H9 (cell line): ENCODE data around the gene UBIAD1. TPM values are rescaled to one million over a fixed set of nuclear protein-coding genes. Genes with fewer than 3 reads are reported as not detected.

Source experiments
- DNase-seq: peaks from one replicate; pipeline ENCODE4 v3.0.0-alpha.2; 2017
- H2AFZ ChIP-seq: one replicate; pipeline ENCODE4 v1.6.1; 2013; ENCODE audit warnings: mild to moderate bottlenecking, low read length, control low read depth, moderate library complexity
- H2AK5ac ChIP-seq: 2 replicates; pipeline ENCODE4 v1.6.1; 2013; ENCODE audit warnings: low read length, control low read depth, mixed read lengths; ENCODE audit not compliant: insufficient read length
- H2BK120ac ChIP-seq: one replicate; pipeline ENCODE4 v1.6.1; 2013; ENCODE audit warnings: low read depth, mild to moderate bottlenecking, low read length, control low read depth, inconsistent platforms; ENCODE audit not compliant: poor library complexity, severe bottlenecking
- H2BK12ac ChIP-seq: 2 replicates; pipeline ENCODE4 v1.6.1; 2013; ENCODE audit warnings: low read length, control low read depth, mixed read lengths, low read depth; ENCODE audit not compliant: insufficient read length
- H2BK15ac ChIP-seq: 2 replicates; pipeline ENCODE4 v1.6.1; 2013; ENCODE audit warnings: low read depth, low read length, control low read depth
- H2BK20ac ChIP-seq: one replicate; pipeline ENCODE4 v1.6.1; 2013; ENCODE audit warnings: low read depth, mild to moderate bottlenecking, low read length, control low read depth, inconsistent platforms; ENCODE audit not compliant: poor library complexity, severe bottlenecking
- H2BK5ac ChIP-seq: 2 replicates; pipeline ENCODE4 v1.6.1; 2013; ENCODE audit warnings: low read length, control low read depth, mixed read lengths; ENCODE audit not compliant: insufficient read length
- H3K14ac ChIP-seq: 2 replicates; pipeline ENCODE4 v1.6.1; 2013; ENCODE audit warnings: low read length, control low read depth; ENCODE audit not compliant: insufficient read depth
- H3K18ac ChIP-seq: 2 replicates; pipeline ENCODE4 v1.6.1; 2013; ENCODE audit warnings: low read depth, mild to moderate bottlenecking, mixed read lengths, low read length, control low read depth; ENCODE audit not compliant: insufficient read length
- H3K23ac ChIP-seq: 2 replicates; pipeline ENCODE4 v1.6.1; 2013; ENCODE audit warnings: low read length, control low read depth, mixed read lengths, low read depth; ENCODE audit not compliant: insufficient read length
- H3K23me2 ChIP-seq: 2 replicates; pipeline ENCODE4 v1.6.1; 2013; ENCODE audit warnings: low read depth, mild to moderate bottlenecking, mixed read lengths, low read length, control low read depth; ENCODE audit not compliant: insufficient read length, poor library complexity, severe bottlenecking
- H3K27ac ChIP-seq: 2 replicates; pipeline ENCODE4 v1.5.1; 2013; ENCODE audit warnings: low read length, control low read depth, mixed read lengths, low read depth; ENCODE audit not compliant: insufficient read length
- H3K27me3 ChIP-seq: 2 replicates; pipeline ENCODE4 v1.6.1; 2013; ENCODE audit warnings: low read length, control low read depth, inconsistent platforms; ENCODE audit not compliant: insufficient read depth
- H3K4ac ChIP-seq: 2 replicates; pipeline ENCODE4 v1.6.1; 2013; ENCODE audit warnings: low read depth, mild to moderate bottlenecking, control low read depth, inconsistent platforms, low read length, moderate library complexity
- H3K4me1 ChIP-seq: 2 replicates; pipeline ENCODE4 v1.6.1; 2013; ENCODE audit warnings: low read length, control low read depth, inconsistent platforms; ENCODE audit not compliant: insufficient read depth
- H3K4me2 ChIP-seq: 2 replicates; pipeline ENCODE4 v1.6.1; 2013; ENCODE audit warnings: low read length, control low read depth, mixed read lengths; ENCODE audit not compliant: insufficient read length, insufficient read depth
- H3K56ac ChIP-seq: 2 replicates; pipeline ENCODE4 v1.6.1; 2013; ENCODE audit warnings: low read depth, mild to moderate bottlenecking, mixed read lengths, low read length, control low read depth; ENCODE audit not compliant: insufficient read length
- H3K79me1 ChIP-seq: 2 replicates; pipeline ENCODE4 v1.6.1; 2013; ENCODE audit warnings: low read depth, mild to moderate bottlenecking, moderate library complexity, low read length, control low read depth, inconsistent platforms; ENCODE audit not compliant: insufficient read depth, poor library complexity, severe bottlenecking
- H3K79me2 ChIP-seq: 2 replicates; pipeline ENCODE4 v1.6.1; 2013; ENCODE audit warnings: low read length, control low read depth, inconsistent platforms; ENCODE audit not compliant: insufficient read depth
- H3K9ac ChIP-seq: 2 replicates; pipeline ENCODE4 v1.6.1; 2013; ENCODE audit warnings: low read length, control low read depth, mixed read lengths; ENCODE audit not compliant: insufficient read length; ENCODE audit errors: extremely low read depth
- H3K9me3 ChIP-seq: one replicate; pipeline ENCODE4 v1.6.1; 2013; ENCODE audit warnings: low read depth, low read length, inconsistent platforms; ENCODE audit not compliant: control insufficient read depth
- H3T11ph ChIP-seq: one replicate; pipeline ENCODE4 v1.6.1; 2013; ENCODE audit warnings: mild to moderate bottlenecking, low read length, control low read depth, inconsistent platforms
- H4K20me1 ChIP-seq: one replicate; pipeline ENCODE4 v1.6.1; 2013; ENCODE audit not compliant: control insufficient read depth, insufficient read length, insufficient read depth
- H4K5ac ChIP-seq: 2 replicates; pipeline ENCODE4 v1.6.1; 2013; ENCODE audit warnings: low read depth, mild to moderate bottlenecking, mixed read lengths, low read length, control low read depth; ENCODE audit not compliant: insufficient read length
- H4K8ac ChIP-seq: replicated peaks from 2 replicates; pipeline ENCODE4 v1.6.1; 2013; ENCODE audit warnings: low read length, control low read depth, mixed read lengths, low read depth; ENCODE audit not compliant: insufficient read length
- H4K91ac ChIP-seq: 2 replicates; pipeline ENCODE4 v1.6.1; 2013; ENCODE audit warnings: low read depth, mild to moderate bottlenecking, moderate library complexity, mixed read lengths, low read length, control low read depth; ENCODE audit not compliant: insufficient read length
- H3K27ac Mint-ChIP-seq, 3 experiments: 2 replicates in 2 of 3; 3 replicates in 1 of 3; pipeline ENCODE4 v1.8.0; 2020 to 2021; ENCODE audit warnings: mixed read lengths in 3 of 3, mild to moderate bottlenecking in 1 of 3, moderate library complexity in 1 of 3
- H3K27me3 Mint-ChIP-seq: 2 replicates; pipeline ENCODE4 v1.8.0; 2021; ENCODE audit warnings: low read depth, mild to moderate bottlenecking, moderate library complexity, mixed read lengths
- H3K36me3 Mint-ChIP-seq, 3 experiments: 2 replicates in 2 of 3; 3 replicates in 1 of 3; pipeline ENCODE4 v1.8.0; 2020 to 2021; ENCODE audit warnings: low read depth in 3 of 3, mixed read lengths in 3 of 3; ENCODE audit not compliant: insufficient read depth in 1 of 3
- H3K4me1 Mint-ChIP-seq, 2 experiments: 2 replicates each; pipeline ENCODE4 v1.8.0; 2020; ENCODE audit warnings: mixed read lengths in 2 of 2
- H3K4me3 Mint-ChIP-seq, 2 experiments: 2 replicates in 1 of 2; 3 replicates in 1 of 2; pipeline ENCODE4 v1.8.0; 2020 to 2021; ENCODE audit warnings: mild to moderate bottlenecking in 2 of 2, mixed read lengths in 2 of 2, moderate library complexity in 1 of 2
- H3K9me3 Mint-ChIP-seq, 2 experiments: 2 replicates in 1 of 2; 3 replicates in 1 of 2; pipeline ENCODE4 v1.8.0; 2020; ENCODE audit warnings: mild to moderate bottlenecking in 2 of 2, mixed read lengths in 2 of 2, moderate library complexity in 1 of 2
- CTCF ChIP-seq: fragments of 200-600 bp; sonication (generic); conservative IDR thresholded peaks from 3 replicates; pipeline ENCODE4 v1.8.0; 2021; ENCODE audit warnings: antibody characterized with exemption, mild to moderate bottlenecking
- WGBS: extraction: QIAGEN DNeasy Blood & Tissue Kit; methylation state at CpG from one replicate; pipeline ENCODE4 v1.1.7; 2013; ENCODE audit warnings: missing lambda C conversion rate, low lambda C conversion rate, mixed read lengths; ENCODE audit not compliant: insufficient read length; ENCODE audit errors: extremely low coverage; 5-methylcytosine and 5-hydroxymethylcytosine counted together
- total RNA-seq: library from RNA; stranded (reverse); gene quantifications from 2 replicates; pipeline ENCODE4 v1.2.1, GENCODE V29; 2021

Gene UBIAD1
- total RNA-seq, 1 experiment from 2014 or later, result 30.2 TPM

DNA sequence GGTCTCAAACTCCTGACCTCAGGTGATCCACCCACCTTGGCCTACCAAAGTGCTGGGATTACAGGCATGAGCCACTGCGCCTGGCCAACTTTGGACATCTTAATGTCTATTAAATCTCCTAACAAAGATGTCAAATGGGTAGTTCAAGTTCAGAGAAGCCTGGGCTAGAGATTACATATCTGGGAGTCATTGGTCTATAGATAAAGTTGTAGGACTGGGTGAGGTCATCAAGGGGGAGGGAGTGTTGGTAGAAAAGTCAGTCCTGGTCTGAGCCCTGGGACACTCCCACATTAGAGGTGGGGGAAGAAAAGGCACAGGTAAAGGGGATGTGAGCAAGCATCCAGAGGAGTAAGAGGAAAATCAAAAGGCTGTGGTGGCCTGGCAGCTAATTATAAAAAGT lies 6.6 kb downstream of the UBIAD1 start:
- Histone ChIP-seq H2AK5ac (no peak overlapping the region), H3K27ac (no peak overlapping the region), H3T11ph (no peak overlapping the region), H2AFZ (no peak overlapping the region), H3K4ac (no peak overlapping the region), H3K56ac (no peak overlapping the region), H4K5ac (no peak overlapping the region), H4K20me1 (no peaks in the 10 kb centered on the region), H3K27me3 (no peaks in the 10 kb centered on the region), H3K4me2 (no peak overlapping the region), H3K9me3 (no peaks in the 10 kb centered on the region), H2BK20ac (no peak overlapping the region), H3K9ac (no peak overlapping the region), H3K18ac (no peak overlapping the region), H3K14ac (no peak overlapping the region), H3K23me2 (no peaks in the 10 kb centered on the region), H4K8ac (no peak overlapping the region), H3K23ac (no peak overlapping the region), H2BK12ac (no peak overlapping the region), H3K4me1 (peaks cover 1% of the 10 kb centered on the region; the same call in 1 of the 2 replicates), H2BK5ac (no peak overlapping the region), H4K91ac (no peak overlapping the region), H2BK15ac (no peak overlapping the region), H3K79me1 (peaks cover 5% of the 10 kb centered on the region), H2BK120ac (no peak overlapping the region), H3K79me2 (peaks cover 9% of the 10 kb centered on the region; the same call in 1 of the 2 replicates)
- WGBS, result no CpG with 5 or more reads among the region's 1 CpG
- DNase-seq, result no peak
- Mint-ChIP-seq H3K4me1 (peaks cover 19 to 26% of the 10 kb centered on the region in 2 experiments), H3K4me3 (no peak overlapping the region), H3K9me3 (no peaks in the 10 kb centered on the region), H3K27me3 (no peaks in the 10 kb centered on the region), H3K36me3 (peaks cover 26 to 55% (median 36%) of the 10 kb centered on the region in 3 experiments; a peak in 6 of 7 replicates), H3K27ac (no peak overlapping the region; a peak in 2 of 7 replicates)
- no peak for TF ChIP-seq CTCF
